ENCODE measurements around the gene OR2T5. TPM values are rescaled to one million over a fixed set of nuclear protein-coding genes. Genes with fewer than 3 reads are reported as not detected.
"Not testable (repeated sequence)": the region's sequence is repeated elsewhere in the genome, so short reads cannot be mapped to it uniquely, and the experiment has no call there.

Gene OR2T5, protein sequence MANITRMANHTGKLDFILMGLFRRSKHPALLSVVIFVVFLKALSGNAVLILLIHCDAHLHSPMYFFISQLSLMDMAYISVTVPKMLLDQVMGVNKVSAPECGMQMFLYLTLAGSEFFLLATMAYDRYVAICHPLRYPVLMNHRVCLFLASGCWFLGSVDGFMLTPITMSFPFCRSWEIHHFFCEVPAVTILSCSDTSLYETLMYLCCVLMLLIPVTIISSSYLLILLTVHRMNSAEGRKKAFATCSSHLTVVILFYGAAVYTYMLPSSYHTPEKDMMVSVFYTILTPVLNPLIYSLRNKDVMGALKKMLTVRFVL
- not detected in 2 replicates for total RNA-seq

DNA sequence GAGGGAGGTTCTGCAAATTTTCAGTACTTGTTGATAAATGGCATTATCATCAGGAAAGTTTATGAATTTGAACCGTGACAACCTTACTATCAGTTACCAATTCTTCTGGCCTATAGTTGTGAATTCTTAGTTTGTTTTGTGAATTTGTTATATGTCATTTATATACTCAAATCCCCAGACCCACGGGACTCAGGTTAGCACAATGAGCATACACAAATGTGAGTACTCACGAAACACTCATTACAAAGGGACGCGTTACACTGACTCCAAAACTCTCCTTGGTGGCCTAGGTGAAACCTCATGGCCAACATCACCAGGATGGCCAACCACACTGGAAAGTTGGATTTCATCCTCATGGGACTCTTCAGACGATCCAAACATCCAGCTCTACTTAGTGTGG is at the start of gene OR2T5:
TSS of gene OR2T5 (plus strand) at position 301 of the 400 bp plus-strand sequence. CDS start at position 301, 0 bp downstream.
- H3K4me3 ChIP-seq (ENCODE audit: low read depth, low read length); DNase-seq (ENCODE audit: low read depth): not testable (repeated sequence)

- DNase-seq (ENCODE audit: low read depth); H3K4me3 ChIP-seq (ENCODE audit: low read depth, low read length): not testable (repeated sequence)
Observed at GRCh38 chr1:248438668-248439067, 49.7 kb upstream of the OR2T5 start.

DNA sequence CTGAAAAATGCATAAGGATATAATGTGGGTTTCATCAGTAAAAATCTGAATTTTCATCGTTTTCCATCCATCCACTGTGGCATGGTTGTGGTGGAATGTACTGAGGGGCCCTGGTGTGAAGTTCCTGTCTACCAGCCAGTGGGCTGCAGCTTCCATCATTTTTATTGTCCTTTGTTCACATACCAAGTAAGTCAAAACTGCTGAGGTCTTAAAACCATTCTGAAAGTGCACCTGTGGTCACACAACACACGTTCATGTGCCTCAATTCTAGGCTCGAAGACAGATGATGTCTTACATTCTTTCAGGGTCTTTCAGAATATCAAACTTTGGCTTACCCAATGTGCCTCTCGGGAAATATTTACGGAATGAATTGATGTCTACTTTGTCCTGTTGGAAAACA is 49.1 kb upstream of the OR2T5 start:
- not testable (repeated sequence) for H3K4me3 ChIP-seq (ENCODE audit: low read depth, low read length); DNase-seq (ENCODE audit: low read depth)

- DNase-seq (ENCODE audit: low read depth); H3K4me3 ChIP-seq (ENCODE audit: low read depth, low read length): not testable (repeated sequence)
Observed at GRCh38 chr1:248442500-248443277, 45.7 kb upstream of the OR2T5 start.

- DNase-seq (ENCODE audit: low read depth) = not testable (repeated sequence)
Observed at GRCh38 chr1:248444603-248445002, 43.8 kb upstream of the OR2T5 start.

GRCh38 chr1:248445399-248445798 is 43.0 kb upstream of the OR2T5 start, which contains the start of gene OR2T2:
OR2T2 (plus strand) TSS chr1:248445637; CDS start chr1:248452798, 7,161 bp downstream.
- peak; percentile 16 for DNase-seq (ENCODE audit: low read depth)
- not testable (repeated sequence) for H3K4me3 ChIP-seq (ENCODE audit: low read depth, low read length)

More at GRCh38 chr1:248444603-248445002, 43.8 kb upstream of the OR2T5 start:
- not testable (repeated sequence) for H3K4me3 ChIP-seq (ENCODE audit: low read depth, low read length)

- DNase-seq (ENCODE audit: low read depth); H3K4me3 ChIP-seq (ENCODE audit: low read depth, low read length): not testable (repeated sequence)
Observed at GRCh38 chr1:248448409-248449074, 39.8 kb upstream of the OR2T5 start.

DNA sequence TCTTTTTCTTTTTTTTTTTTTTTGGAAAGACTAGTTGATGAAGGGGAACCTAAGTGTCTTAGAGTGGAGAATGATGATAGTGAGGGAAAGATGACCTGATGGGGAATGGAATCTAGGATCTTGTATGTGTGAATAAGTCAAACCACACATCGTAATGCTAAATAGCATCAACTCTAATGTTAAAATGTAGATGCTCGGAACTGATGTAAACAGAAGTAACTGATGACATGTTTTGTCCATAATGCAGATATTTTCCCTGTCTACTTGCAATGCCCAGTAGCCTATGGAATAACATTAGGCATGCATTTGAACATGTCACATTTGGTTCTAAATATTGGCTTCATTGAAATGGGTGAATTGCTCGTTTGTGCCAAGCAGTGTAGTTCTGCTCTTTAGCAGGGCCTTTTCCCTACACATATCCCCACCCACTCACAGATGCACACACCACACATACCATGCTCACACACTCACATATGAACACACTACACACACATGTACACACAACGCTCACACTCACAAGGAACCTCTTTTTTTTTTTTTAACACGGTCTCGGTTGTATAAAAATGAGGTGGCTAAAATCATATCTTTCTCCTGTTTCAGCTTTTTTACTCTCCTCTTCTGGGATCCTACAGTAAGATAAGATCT is 38.4 kb upstream of the OR2T5 start:
- not testable (repeated sequence) for DNase-seq (ENCODE audit: low read depth); H3K4me3 ChIP-seq (ENCODE audit: low read depth, low read length)

GRCh38 chr1:248450466-248451145 is 37.8 kb upstream of the OR2T5 start:
- not testable (repeated sequence) for H3K4me3 ChIP-seq (ENCODE audit: low read depth, low read length); DNase-seq (ENCODE audit: low read depth)

- DNase-seq (ENCODE audit: low read depth); H3K4me3 ChIP-seq (ENCODE audit: low read depth, low read length): not testable (repeated sequence)
Observed at GRCh38 chr1:248453619-248454018, 34.8 kb upstream of the OR2T5 start.

DNA sequence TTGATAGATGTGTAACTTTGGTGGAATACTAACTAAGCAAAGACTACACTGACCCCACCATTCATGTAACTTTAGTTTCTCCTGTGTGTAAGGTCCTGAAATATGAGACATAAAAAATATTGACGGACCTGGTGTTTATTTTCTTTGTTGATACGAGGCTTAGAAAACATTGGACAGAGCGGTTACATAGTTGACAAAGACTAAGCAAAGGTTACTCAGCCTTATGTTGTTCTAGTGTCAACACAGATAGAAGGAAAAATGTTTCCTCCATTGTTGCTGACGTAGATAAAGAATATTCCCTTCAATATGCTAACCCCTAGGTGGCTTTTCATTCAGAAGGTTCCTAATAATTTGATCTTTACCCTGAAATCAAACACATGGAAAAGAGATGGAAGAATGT is 33.3 kb upstream of the OR2T5 start:
- H3K4me3 ChIP-seq (ENCODE audit: low read depth, low read length); DNase-seq (ENCODE audit: low read depth): not testable (repeated sequence)

GRCh38 chr1:248456635-248457034 is 31.8 kb upstream of the OR2T5 start:
- H3K4me3 ChIP-seq (ENCODE audit: low read depth, low read length); DNase-seq (ENCODE audit: low read depth): not testable (repeated sequence)

DNA sequence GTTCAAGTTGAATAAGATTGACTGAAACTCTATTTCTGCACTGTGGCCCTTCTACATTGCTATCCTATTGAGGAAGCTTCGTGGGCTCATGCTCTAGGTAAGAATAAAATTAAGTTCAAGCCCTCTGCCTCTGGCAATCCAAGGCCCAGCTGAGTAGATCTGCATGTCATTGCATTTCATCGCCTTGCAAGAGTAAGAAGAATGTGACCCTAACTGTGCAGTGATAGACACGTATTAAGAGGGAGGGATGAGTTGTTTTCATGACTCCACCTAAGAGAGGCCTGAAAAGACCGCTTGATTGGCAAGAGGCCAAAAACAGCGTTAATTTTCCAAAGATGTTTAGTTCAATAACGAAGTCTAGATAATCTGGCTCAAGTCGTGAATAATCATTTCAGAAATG is 29.3 kb upstream of the OR2T5 start:
- not testable (repeated sequence) for H3K4me3 ChIP-seq (ENCODE audit: low read depth, low read length); DNase-seq (ENCODE audit: low read depth)

Data from epithelial cell of proximal tubule (primary cell).